ENCODE measurements around the gene STARD4.

The STARD4 gene

GRCh38 chr5:111478266-111478665 lies 34.1 kb downstream of the STARD4 start:
- no peaks in the 10 kb centered on the region for H3K9me3 ChIP-seq (ENCODE audit: control insufficient read depth in 2 of 2, low read length in 2 of 2)
- H3K36me3 ChIP-seq (ENCODE audit: control insufficient read depth in 2 of 2, insufficient read depth in 2 of 2, low read length in 2 of 2): no peaks in the 10 kb centered on the region
- H3K4me3 ChIP-seq (ENCODE audit: low read length in 2 of 2): no peak overlapping the region
- no peaks in the 10 kb centered on the region for H3K27me3 ChIP-seq (ENCODE audit: control insufficient read depth in 2 of 2, insufficient read depth in 2 of 2, low read length in 2 of 2)
- H3K9ac ChIP-seq (ENCODE audit: low read depth in 1 of 2, low read length in 2 of 2): no peak overlapping the region
- H3K4me1 ChIP-seq (ENCODE audit: control insufficient read depth in 2 of 2, insufficient read depth in 2 of 2, low read length in 2 of 2): no peaks in the 10 kb centered on the region
- H3K27ac ChIP-seq (ENCODE audit: low read depth in 2 of 2, low read length in 2 of 2): no peak overlapping the region

GRCh38 chr5:111472579-111472978 lies 39.8 kb downstream of the STARD4 start:
- H3K4me3 ChIP-seq (ENCODE audit: low read length in 2 of 2): no peak overlapping the region
- no peak overlapping the region for H3K9ac ChIP-seq (ENCODE audit: low read depth in 1 of 2, low read length in 2 of 2)
- no peaks in the 10 kb centered on the region for H3K36me3 ChIP-seq (ENCODE audit: control insufficient read depth in 2 of 2, insufficient read depth in 2 of 2, low read length in 2 of 2)
- no peaks in the 10 kb centered on the region for H3K27me3 ChIP-seq (ENCODE audit: control insufficient read depth in 2 of 2, insufficient read depth in 2 of 2, low read length in 2 of 2)
- H3K9me3 ChIP-seq (ENCODE audit: control insufficient read depth in 2 of 2, low read length in 2 of 2): no peaks in the 10 kb centered on the region
- no peaks in the 10 kb centered on the region for H3K4me1 ChIP-seq (ENCODE audit: control insufficient read depth in 2 of 2, insufficient read depth in 2 of 2, low read length in 2 of 2)
- H3K27ac ChIP-seq (ENCODE audit: low read depth in 2 of 2, low read length in 2 of 2): no peak overlapping the region

- Histone ChIP-seq H3K27ac (ENCODE audit: low read depth in 2 of 2, low read length in 2 of 2) (no peak overlapping the region), H3K4me1 (ENCODE audit: control insufficient read depth in 2 of 2, insufficient read depth in 2 of 2, low read length in 2 of 2) (no peaks in the 10 kb centered on the region), H3K36me3 (ENCODE audit: control insufficient read depth in 2 of 2, insufficient read depth in 2 of 2, low read length in 2 of 2) (no peaks in the 10 kb centered on the region), H3K27me3 (ENCODE audit: control insufficient read depth in 2 of 2, insufficient read depth in 2 of 2, low read length in 2 of 2) (no peaks in the 10 kb centered on the region), H3K4me3 (ENCODE audit: low read length in 2 of 2) (no peak overlapping the region), H3K9me3 (ENCODE audit: control insufficient read depth in 2 of 2, low read length in 2 of 2) (no peaks in the 10 kb centered on the region), H3K9ac (ENCODE audit: low read depth in 1 of 2, low read length in 2 of 2) (no peak overlapping the region)
These were observed 40.2 kb downstream of the STARD4 start for GRCh38 chr5:111472096-111472495.

GRCh38 chr5:111469903-111470302 lies 42.4 kb downstream of the STARD4 start:
- H3K27ac ChIP-seq (ENCODE audit: low read depth in 2 of 2, low read length in 2 of 2): no peak overlapping the region
- H3K36me3 ChIP-seq (ENCODE audit: control insufficient read depth in 2 of 2, insufficient read depth in 2 of 2, low read length in 2 of 2): no peaks in the 10 kb centered on the region
- no peak overlapping the region for H3K9ac ChIP-seq (ENCODE audit: low read depth in 1 of 2, low read length in 2 of 2)

GRCh38 chr5:111469293-111469896 lies 42.9 kb downstream of the STARD4 start:
- Histone ChIP-seq H3K27me3 (ENCODE audit: control insufficient read depth in 2 of 2, insufficient read depth in 2 of 2, low read length in 2 of 2) (no peaks in the 10 kb centered on the region), H3K4me1 (ENCODE audit: control insufficient read depth in 2 of 2, insufficient read depth in 2 of 2, low read length in 2 of 2) (no peaks in the 10 kb centered on the region), H3K4me3 (ENCODE audit: low read length in 2 of 2) (no peak overlapping the region), H3K36me3 (ENCODE audit: control insufficient read depth in 2 of 2, insufficient read depth in 2 of 2, low read length in 2 of 2) (no peaks in the 10 kb centered on the region), H3K9ac (ENCODE audit: low read depth in 1 of 2, low read length in 2 of 2) (no peak overlapping the region), H3K27ac (ENCODE audit: low read depth in 2 of 2, low read length in 2 of 2) (no peak overlapping the region), H3K9me3 (ENCODE audit: control insufficient read depth in 2 of 2, low read length in 2 of 2) (no peaks in the 10 kb centered on the region)

More at GRCh38 chr5:111469903-111470302, 42.4 kb downstream of the STARD4 start:
- Histone ChIP-seq H3K9me3 (ENCODE audit: control insufficient read depth in 2 of 2, low read length in 2 of 2) (no peaks in the 10 kb centered on the region), H3K4me3 (ENCODE audit: low read length in 2 of 2) (no peak overlapping the region), H3K27me3 (ENCODE audit: control insufficient read depth in 2 of 2, insufficient read depth in 2 of 2, low read length in 2 of 2) (no peaks in the 10 kb centered on the region), H3K4me1 (ENCODE audit: control insufficient read depth in 2 of 2, insufficient read depth in 2 of 2, low read length in 2 of 2) (no peaks in the 10 kb centered on the region)

GRCh38 chr5:111463311-111463710 lies 49.0 kb downstream of the STARD4 start:
- H3K4me3 ChIP-seq (ENCODE audit: low read length in 2 of 2): no peak overlapping the region
- H3K36me3 ChIP-seq (ENCODE audit: control insufficient read depth in 2 of 2, insufficient read depth in 2 of 2, low read length in 2 of 2): no peaks in the 10 kb centered on the region
- no peaks in the 10 kb centered on the region for H3K4me1 ChIP-seq (ENCODE audit: control insufficient read depth in 2 of 2, insufficient read depth in 2 of 2, low read length in 2 of 2)
- no peaks in the 10 kb centered on the region for H3K9me3 ChIP-seq (ENCODE audit: control insufficient read depth in 2 of 2, low read length in 2 of 2)
- H3K27ac ChIP-seq (ENCODE audit: low read depth in 2 of 2, low read length in 2 of 2): no peak overlapping the region
- H3K9ac ChIP-seq (ENCODE audit: low read depth in 1 of 2, low read length in 2 of 2): no peak overlapping the region
- no peaks in the 10 kb centered on the region for H3K27me3 ChIP-seq (ENCODE audit: control insufficient read depth in 2 of 2, insufficient read depth in 2 of 2, low read length in 2 of 2)

GRCh38 chr5:111461934-111462333 lies 50.4 kb downstream of the STARD4 start:
- H3K27me3 ChIP-seq (ENCODE audit: control insufficient read depth in 2 of 2, insufficient read depth in 2 of 2, low read length in 2 of 2): no peaks in the 10 kb centered on the region
- no peak overlapping the region for H3K9ac ChIP-seq (ENCODE audit: low read depth in 1 of 2, low read length in 2 of 2)
- H3K4me3 ChIP-seq (ENCODE audit: low read length in 2 of 2): no peak overlapping the region
- H3K36me3 ChIP-seq (ENCODE audit: control insufficient read depth in 2 of 2, insufficient read depth in 2 of 2, low read length in 2 of 2): no peaks in the 10 kb centered on the region
- H3K27ac ChIP-seq (ENCODE audit: low read depth in 2 of 2, low read length in 2 of 2): no peak overlapping the region
- H3K4me1 ChIP-seq (ENCODE audit: control insufficient read depth in 2 of 2, insufficient read depth in 2 of 2, low read length in 2 of 2): no peaks in the 10 kb centered on the region
- no peaks in the 10 kb centered on the region for H3K9me3 ChIP-seq (ENCODE audit: control insufficient read depth in 2 of 2, low read length in 2 of 2)

- no peak overlapping the region for H3K9ac ChIP-seq (ENCODE audit: low read depth in 1 of 2, low read length in 2 of 2)
- H3K4me1 ChIP-seq (ENCODE audit: control insufficient read depth in 2 of 2, insufficient read depth in 2 of 2, low read length in 2 of 2): no peaks in the 10 kb centered on the region
- no peak overlapping the region for H3K4me3 ChIP-seq (ENCODE audit: low read length in 2 of 2)
- H3K36me3 ChIP-seq (ENCODE audit: control insufficient read depth in 2 of 2, insufficient read depth in 2 of 2, low read length in 2 of 2): no peaks in the 10 kb centered on the region
- H3K9me3 ChIP-seq (ENCODE audit: control insufficient read depth in 2 of 2, low read length in 2 of 2): no peaks in the 10 kb centered on the region
- H3K27ac ChIP-seq (ENCODE audit: low read depth in 2 of 2, low read length in 2 of 2): no peak overlapping the region
- H3K27me3 ChIP-seq (ENCODE audit: control insufficient read depth in 2 of 2, insufficient read depth in 2 of 2, low read length in 2 of 2): no peaks in the 10 kb centered on the region
These were observed 51.1 kb downstream of the STARD4 start for GRCh38 chr5:111461255-111461671.

GRCh38 chr5:111454776-111455175 lies 57.6 kb downstream of the STARD4 start:
- Histone ChIP-seq H3K27ac (ENCODE audit: low read depth in 2 of 2, low read length in 2 of 2) (no peak overlapping the region), H3K9me3 (ENCODE audit: control insufficient read depth in 2 of 2, low read length in 2 of 2) (no peaks in the 10 kb centered on the region), H3K4me3 (ENCODE audit: low read length in 2 of 2) (no peak overlapping the region), H3K27me3 (ENCODE audit: control insufficient read depth in 2 of 2, insufficient read depth in 2 of 2, low read length in 2 of 2) (no peaks in the 10 kb centered on the region), H3K9ac (ENCODE audit: low read depth in 1 of 2, low read length in 2 of 2) (no peak overlapping the region), H3K4me1 (ENCODE audit: control insufficient read depth in 2 of 2, insufficient read depth in 2 of 2, low read length in 2 of 2) (no peaks in the 10 kb centered on the region), H3K36me3 (ENCODE audit: control insufficient read depth in 2 of 2, insufficient read depth in 2 of 2, low read length in 2 of 2) (no peaks in the 10 kb centered on the region)

GRCh38 chr5:111454198-111454622 lies 58.1 kb downstream of the STARD4 start:
- Histone ChIP-seq H3K9me3 (ENCODE audit: control insufficient read depth in 2 of 2, low read length in 2 of 2) (no peaks in the 10 kb centered on the region), H3K4me1 (ENCODE audit: control insufficient read depth in 2 of 2, insufficient read depth in 2 of 2, low read length in 2 of 2) (no peaks in the 10 kb centered on the region), H3K27me3 (ENCODE audit: control insufficient read depth in 2 of 2, insufficient read depth in 2 of 2, low read length in 2 of 2) (no peaks in the 10 kb centered on the region), H3K4me3 (ENCODE audit: low read length in 2 of 2) (no peak overlapping the region), H3K36me3 (ENCODE audit: control insufficient read depth in 2 of 2, insufficient read depth in 2 of 2, low read length in 2 of 2) (no peaks in the 10 kb centered on the region), H3K27ac (ENCODE audit: low read depth in 2 of 2, low read length in 2 of 2) (no peak overlapping the region), H3K9ac (ENCODE audit: low read depth in 1 of 2, low read length in 2 of 2) (no peak overlapping the region)

GRCh38 chr5:111453747-111454146 lies 58.6 kb downstream of the STARD4 start:
- H3K9me3 ChIP-seq (ENCODE audit: control insufficient read depth in 2 of 2, low read length in 2 of 2): no peaks in the 10 kb centered on the region
- H3K27me3 ChIP-seq (ENCODE audit: control insufficient read depth in 2 of 2, insufficient read depth in 2 of 2, low read length in 2 of 2): no peaks in the 10 kb centered on the region
- H3K27ac ChIP-seq (ENCODE audit: low read depth in 2 of 2, low read length in 2 of 2): no peak overlapping the region
- no peaks in the 10 kb centered on the region for H3K36me3 ChIP-seq (ENCODE audit: control insufficient read depth in 2 of 2, insufficient read depth in 2 of 2, low read length in 2 of 2)
- no peak overlapping the region for H3K9ac ChIP-seq (ENCODE audit: low read depth in 1 of 2, low read length in 2 of 2)
- no peaks in the 10 kb centered on the region for H3K4me1 ChIP-seq (ENCODE audit: control insufficient read depth in 2 of 2, insufficient read depth in 2 of 2, low read length in 2 of 2)
- H3K4me3 ChIP-seq (ENCODE audit: low read length in 2 of 2): no peak overlapping the region
